HG03025 (cell line): ENCODE data around the gene SUPT3H.

Experiments used
- ATAC-seq: cut with Tn5 transposase; IDR thresholded peaks from one replicate; pipeline ENCODE4 v1.9.1; 2021; ENCODE audit warnings: mild to moderate bottlenecking, moderate library complexity; ENCODE audit not compliant: unreplicated experiment, low FRiP score

SUPT3H gene

GRCh38 chr6:45394586-45395095 lies 16.9 kb upstream of the SUPT3H start:
- ATAC-seq: no peak

GRCh38 chr6:45388328-45388727 lies 10.6 kb upstream of the SUPT3H start:
- no peak for ATAC-seq

- no peak for ATAC-seq
These were observed 9.5 kb upstream of the SUPT3H start for GRCh38 chr6:45387236-45387635.

GRCh38 chr6:45386501-45386900 lies 8.8 kb upstream of the SUPT3H start:
- no peak for ATAC-seq

- ATAC-seq: no peak
These were observed 4.7 kb upstream of the SUPT3H start for GRCh38 chr6:45382391-45382790.

- peak; percentile 18 for ATAC-seq
These were observed 696 bp upstream of the SUPT3H start for GRCh38 chr6:45378334-45378926.

GRCh38 chr6:45377043-45377553 lies 636 bp downstream of the SUPT3H start:
- ATAC-seq: peak; percentile 4

GRCh38 chr6:45376310-45377042 lies 1.3 kb downstream of the SUPT3H start:
- no peak for ATAC-seq

GRCh38 chr6:45375449-45375848 lies 2.3 kb downstream of the SUPT3H start:
- ATAC-seq: no peak

- no peak for ATAC-seq
These were observed 5.7 kb downstream of the SUPT3H start for GRCh38 chr6:45371924-45372573.

- no peak for ATAC-seq
These were observed 7.9 kb downstream of the SUPT3H start for GRCh38 chr6:45369870-45370269.

GRCh38 chr6:45367999-45368398 lies 9.7 kb downstream of the SUPT3H start:
- ATAC-seq: no peak

- no peak for ATAC-seq
These were observed 11.2 kb downstream of the SUPT3H start for GRCh38 chr6:45366534-45366933.

GRCh38 chr6:45365036-45365435 lies 12.7 kb downstream of the SUPT3H start:
- no peak for ATAC-seq

- ATAC-seq: no peak
These were observed 13.3 kb downstream of the SUPT3H start for GRCh38 chr6:45364466-45364865.

- ATAC-seq: no peak
These were observed 24.1 kb downstream of the SUPT3H start for GRCh38 chr6:45353654-45354053.

GRCh38 chr6:45351667-45352066 lies 26.1 kb downstream of the SUPT3H start:
- ATAC-seq: no peak

- no peak for ATAC-seq
These were observed 26.7 kb downstream of the SUPT3H start for GRCh38 chr6:45351076-45351475.

GRCh38 chr6:45350186-45350710 lies 27.5 kb downstream of the SUPT3H start:
- ATAC-seq: no peak

GRCh38 chr6:45344900-45345299 lies 32.8 kb downstream of the SUPT3H start:
- ATAC-seq: no peak

GRCh38 chr6:45328523-45328922 lies 49.2 kb downstream of the SUPT3H start:
- ATAC-seq: no peak
